Measurements from ENCODE around the gene EPHB1.

The EPHB1 gene

GRCh38 chr3:135081451-135081850, 286.4 kb downstream of the EPHB1 start:
- TF ChIP-seq ISL1 (CRISPR knock-in tag; IDR thresholded peaks at IDR 0.05) (no peak), TSHZ2 (CRISPR knock-in tag; IDR thresholded peaks at IDR 0.05) (no peak), ZC3H10 (CRISPR knock-in tag; IDR thresholded peaks at IDR 0.05) (no peak), SNAI2 (CRISPR knock-in tag; IDR thresholded peaks at IDR 0.05) (no peak)
- ATAC-seq = no peak

- ATAC-seq = no peak
- no peak for TF ChIP-seq ISL1 (CRISPR knock-in tag; IDR thresholded peaks at IDR 0.05)
- TF ChIP-seq POU6F1 (CRISPR knock-in tag; IDR thresholded peaks at IDR 0.05; ENCODE audit: borderline replicate concordance, low read depth) = no peak
- no peak for TF ChIP-seq SNAI2 (CRISPR knock-in tag; IDR thresholded peaks at IDR 0.05)
- no peak for TF ChIP-seq CREB5 (CRISPR knock-in tag; IDR thresholded peaks at IDR 0.05; ENCODE audit: low read depth)
- TF ChIP-seq ZC3H10 (CRISPR knock-in tag; IDR thresholded peaks at IDR 0.05) = no peak
- no peak for TF ChIP-seq ARNTL (CRISPR knock-in tag; IDR thresholded peaks at IDR 0.05; ENCODE audit: borderline replicate concordance, low read depth)
- TF ChIP-seq ZNF8 (CRISPR knock-in tag; IDR thresholded peaks at IDR 0.05) = no peak
- TF ChIP-seq PPARA (CRISPR knock-in tag; IDR thresholded peaks at IDR 0.05; ENCODE audit: borderline replicate concordance) = no peak
Observed at GRCh38 chr3:135081856-135082434, 286.9 kb downstream of the EPHB1 start.

GRCh38 chr3:135082706-135083105, 287.6 kb downstream of the EPHB1 start:
- TF ChIP-seq SNAI2 (CRISPR knock-in tag; IDR thresholded peaks at IDR 0.05) = no peak
- TF ChIP-seq ZC3H10 (CRISPR knock-in tag; IDR thresholded peaks at IDR 0.05) = no peak
- no peak for TF ChIP-seq ZNF70 (CRISPR knock-in tag; IDR thresholded peaks at IDR 0.05)
- no peak for TF ChIP-seq ZFP3 (CRISPR knock-in tag; IDR thresholded peaks at IDR 0.05)
- no peak for TF ChIP-seq PATZ1 (CRISPR knock-in tag; IDR thresholded peaks at IDR 0.05; ENCODE audit: borderline replicate concordance)
- no peak for TF ChIP-seq PPARA (CRISPR knock-in tag; IDR thresholded peaks at IDR 0.05; ENCODE audit: borderline replicate concordance)
- TF ChIP-seq ZNF8 (CRISPR knock-in tag; IDR thresholded peaks at IDR 0.05) = no peak
- TF ChIP-seq BACH2 (CRISPR knock-in tag; IDR thresholded peaks at IDR 0.05; ENCODE audit: borderline replicate concordance) = no peak
- TF ChIP-seq TCF4 (CRISPR knock-in tag; IDR thresholded peaks at IDR 0.05; ENCODE audit: borderline replicate concordance) = no peak
- TF ChIP-seq CSRNP3 (CRISPR knock-in tag; IDR thresholded peaks at IDR 0.05) = no peak
- TF ChIP-seq ZFP30 (CRISPR knock-in tag; IDR thresholded peaks at IDR 0.05) = no peak
- TF ChIP-seq CREB5 (CRISPR knock-in tag; IDR thresholded peaks at IDR 0.05; ENCODE audit: low read depth) = no peak
- TF ChIP-seq TOX (CRISPR knock-in tag; IDR thresholded peaks at IDR 0.05; ENCODE audit: borderline replicate concordance) = no peak
- TF ChIP-seq GLIS3 (CRISPR knock-in tag; IDR thresholded peaks at IDR 0.05) = no peak
- no peak for TF ChIP-seq POU6F1 (CRISPR knock-in tag; IDR thresholded peaks at IDR 0.05; ENCODE audit: borderline replicate concordance, low read depth)
- no peak for TF ChIP-seq ZNF565 (CRISPR knock-in tag; conservative IDR thresholded peaks at IDR 0.05; ENCODE audit: low read depth)
- no peak for TF ChIP-seq CSDC2 (CRISPR knock-in tag; IDR thresholded peaks at IDR 0.05)
- no peak for TF ChIP-seq ISL1 (CRISPR knock-in tag; IDR thresholded peaks at IDR 0.05)
- no peak for ATAC-seq

Measured in SK-N-SH treated with all-trans-retinoic acid at 6 μM for 48 hours (cell line).